GM12891 (cell line): Measurements from ENCODE around the gene ZNF638.
"Not testable (repeated sequence)": the region's sequence is repeated elsewhere in the genome, so short reads cannot be mapped to it uniquely, and the experiment has no call there.

Experiments
- DNase-seq: peaks from one replicate; pipeline ENCODE4 v3.0.0; 2011; ENCODE audit warnings: low spot score; ENCODE audit not compliant: insufficient read length
- FAIRE-seq: peaks from 2 replicates; lab custom pipeline; 2011; peaks lifted over from hg19 to GRCh38; lab: Jason Lieb, UNC
- PAX5 ChIP-seq: IDR thresholded peaks from 2 replicates; pipeline ENCODE4 v1.6.1; 2011; ENCODE audit warnings: low read length, moderate library complexity, mild to moderate bottlenecking; ENCODE audit not compliant: insufficient read depth, severe bottlenecking
- POLR2A ChIP-seq: IDR thresholded peaks from 2 replicates; pipeline ENCODE4 v1.6.1; 2011; ENCODE audit warnings: low read depth, low read length, control low read depth
- POLR2AphosphoS5 ChIP-seq: IDR thresholded peaks from 2 replicates; pipeline ENCODE4 v1.6.1; 2011; ENCODE audit warnings: low read depth, low read length, control low read depth
- POU2F2 ChIP-seq: IDR thresholded peaks from 2 replicates; pipeline ENCODE4 v1.6.1; 2011; ENCODE audit warnings: low read depth, mild to moderate bottlenecking, control low read depth, low read length, moderate library complexity
- SPI1 ChIP-seq: IDR thresholded peaks from 2 replicates; pipeline ENCODE4 v1.6.1; 2011; ENCODE audit warnings: low read depth, low read length, control low read depth
- TAF1 ChIP-seq: IDR thresholded peaks from 2 replicates; pipeline ENCODE4 v1.6.1; 2011; ENCODE audit warnings: low read depth, low read length, control low read depth

The ZNF638 gene

DNA sequence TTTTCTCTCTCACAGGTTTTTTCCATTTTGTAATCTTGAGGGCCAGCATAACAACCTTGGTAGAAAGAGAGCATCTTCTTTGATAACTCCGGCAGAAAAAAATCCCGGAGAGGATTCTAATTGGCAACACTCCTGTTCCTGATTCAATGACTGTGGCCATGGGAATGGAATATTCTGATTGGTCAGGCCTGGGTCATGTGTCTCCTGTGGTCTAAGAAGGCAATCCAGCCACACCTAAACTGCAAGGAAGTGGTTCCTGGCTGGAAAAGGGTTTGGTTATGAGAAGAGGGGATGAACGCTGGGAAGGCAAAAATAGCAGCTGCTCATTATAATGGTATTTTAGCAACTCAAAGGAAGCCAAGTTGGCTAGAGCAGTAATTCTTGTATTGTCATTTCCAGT is 24.8 kb upstream of the ZNF638 start:
- FAIRE-seq: no peak
- DNase-seq: no peak

DNA sequence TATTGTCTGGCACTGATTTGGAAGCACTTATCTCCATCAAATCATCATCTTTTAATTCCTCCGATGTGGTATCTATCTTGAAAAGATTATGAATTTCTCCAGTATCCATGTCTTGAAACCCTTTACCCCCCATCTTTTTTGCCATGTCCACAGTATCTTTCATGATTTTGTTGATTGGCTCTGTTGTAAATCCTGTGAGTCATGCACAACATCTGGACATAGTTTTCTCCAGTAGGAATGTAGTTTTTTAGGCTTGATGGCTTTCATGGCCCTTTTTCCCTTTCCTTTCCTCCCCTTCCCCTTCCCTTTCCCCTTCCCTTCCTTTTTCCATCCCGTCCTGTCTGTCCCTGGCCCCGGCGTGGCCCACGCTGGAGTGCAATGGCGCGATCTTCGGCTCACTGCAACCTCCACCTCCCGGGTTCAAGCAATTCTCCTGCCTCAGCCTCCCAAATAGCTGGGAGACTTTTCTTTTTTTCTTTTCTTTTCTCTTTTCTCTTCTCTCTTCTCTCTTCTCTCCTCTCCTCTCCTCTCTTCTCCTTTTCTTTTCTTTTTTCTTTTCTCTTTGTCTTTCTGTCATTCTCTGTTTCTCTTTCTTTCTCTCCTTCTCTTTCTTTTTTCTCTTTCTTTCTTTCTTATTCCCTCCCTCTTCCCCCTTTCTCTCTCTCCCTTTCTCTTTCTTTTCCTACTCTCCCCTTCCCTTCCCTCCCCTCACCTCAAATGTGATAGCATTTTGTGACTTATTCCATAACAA is 18.4 kb upstream of the ZNF638 start:
- DNase-seq (no peak), FAIRE-seq (no peak)
- TF ChIP-seq POU2F2 (no peak), POLR2AphosphoS5 (no peak), PAX5 (no peak), POLR2A (no peak), TAF1 (no peak), SPI1 (no peak)

More for the DNA sequence above, 24.8 kb upstream of the ZNF638 start:
- no peak for TF ChIP-seq PAX5
- TF ChIP-seq POLR2AphosphoS5: no peak
- TF ChIP-seq POLR2A: no peak
- no peak for TF ChIP-seq POU2F2
- TF ChIP-seq SPI1: no peak
- TF ChIP-seq TAF1: no peak

DNA sequence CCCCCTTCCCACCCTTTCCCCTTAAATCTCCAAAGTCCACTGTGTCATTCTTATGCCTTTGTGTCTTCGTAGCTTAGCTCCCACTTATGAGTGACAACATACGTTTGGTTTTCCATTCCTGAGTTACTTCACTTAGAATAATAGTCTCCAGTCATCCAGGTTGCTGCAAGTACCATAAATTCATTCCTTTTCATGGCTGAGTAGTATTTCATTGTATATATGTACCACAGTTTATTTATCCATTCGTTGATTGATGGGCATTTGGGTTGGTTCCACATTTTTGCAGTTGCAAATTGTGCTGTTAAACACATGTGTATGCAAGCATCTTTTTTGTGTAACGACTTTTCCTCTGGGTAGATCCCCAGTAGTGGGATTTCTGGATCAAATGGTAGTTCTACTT is 14.5 kb upstream of the ZNF638 start:
- FAIRE-seq (no peak), DNase-seq (no peak)
- no peak for TF ChIP-seq POU2F2
- TF ChIP-seq SPI1: no peak
- no peak for TF ChIP-seq PAX5
- no peak for TF ChIP-seq POLR2A
- TF ChIP-seq TAF1: no peak
- TF ChIP-seq POLR2AphosphoS5: no peak

DNA sequence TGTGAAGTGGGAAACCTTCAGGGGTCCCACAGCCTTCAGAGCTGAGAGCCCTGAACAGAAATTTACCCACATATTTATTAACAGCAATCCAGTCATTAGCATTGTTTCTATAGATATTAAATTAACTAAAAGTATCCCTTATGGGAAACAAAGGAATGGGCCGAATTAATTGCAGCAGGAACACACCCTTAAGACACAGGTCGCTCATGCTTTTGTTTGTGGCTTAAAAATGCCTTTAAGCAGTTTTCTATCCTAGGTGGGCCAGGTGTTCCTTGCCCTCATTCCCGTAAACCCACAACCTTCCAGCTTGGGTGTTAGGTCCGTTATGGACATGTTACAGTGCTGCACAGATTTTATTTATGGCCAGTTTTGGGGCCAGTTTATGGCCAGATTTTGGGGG is 13.7 kb upstream of the ZNF638 start:
- not testable (repeated sequence) for DNase-seq, FAIRE-seq

DNA sequence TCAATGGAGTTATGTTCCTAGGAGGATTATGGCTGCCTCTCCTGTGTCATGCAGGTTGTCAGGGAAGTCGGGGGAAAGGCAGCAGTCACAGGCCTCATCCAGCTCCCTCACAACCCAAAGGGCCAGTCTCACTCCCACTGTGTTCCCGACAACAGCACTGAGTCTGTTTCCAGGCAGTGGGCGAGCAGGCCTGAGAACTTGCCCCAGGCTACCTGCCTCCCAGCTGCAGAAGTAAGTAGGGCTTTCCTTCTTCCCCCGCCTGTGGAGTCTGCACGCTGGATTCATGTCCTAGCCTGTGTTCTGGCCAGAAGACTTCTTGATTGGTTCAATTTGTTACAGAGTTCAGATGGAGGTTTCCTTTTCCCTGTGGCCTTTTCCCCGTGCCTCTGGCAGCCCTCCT is 8.2 kb upstream of the ZNF638 start:
- no peak for DNase-seq
- FAIRE-seq: no peak
- TF ChIP-seq POLR2A: no peak

DNA sequence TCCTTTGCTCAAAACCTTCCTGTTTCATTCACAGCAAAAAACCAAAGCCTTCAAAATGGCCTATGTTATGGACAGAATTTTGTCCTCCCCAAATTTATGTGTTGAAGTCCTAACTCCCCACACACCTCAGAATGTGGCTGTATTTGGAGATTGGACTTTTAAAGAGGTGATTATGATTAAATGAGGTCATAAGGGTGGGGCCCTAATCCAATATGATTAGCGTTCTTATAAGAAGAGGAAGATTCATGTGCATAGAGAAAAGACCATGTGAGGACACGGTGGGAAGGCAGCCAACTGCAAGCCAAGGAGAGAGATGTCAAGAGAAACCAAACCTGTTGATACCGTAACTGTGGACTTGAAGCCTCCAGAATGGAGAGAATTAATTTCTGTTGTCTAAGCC is 4.6 kb upstream of the ZNF638 start:
- DNase-seq: no peak
- no peak for FAIRE-seq
- no peak for TF ChIP-seq TAF1

DNA sequence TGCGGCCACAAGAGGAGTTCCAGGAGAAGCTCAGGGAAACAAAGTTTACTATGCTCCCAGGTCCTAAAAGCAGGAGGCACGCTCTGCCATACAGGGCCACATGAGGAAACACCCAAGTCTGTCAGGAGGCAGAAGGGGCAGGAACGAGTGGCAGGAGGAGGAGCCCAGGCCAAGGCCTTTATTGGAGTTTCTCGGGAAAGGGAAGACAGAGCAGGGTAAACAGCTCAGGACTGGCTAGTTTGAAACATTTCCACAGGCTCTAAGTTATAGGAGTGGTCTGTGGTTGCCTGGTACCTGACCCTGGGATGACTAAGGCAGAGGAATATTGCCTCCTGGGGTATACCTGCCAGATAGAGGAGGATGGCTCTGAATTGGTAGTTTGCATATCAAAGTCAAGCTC is 3.7 kb upstream of the ZNF638 start:
- DNase-seq (no peak), FAIRE-seq (no peak)
- TF ChIP-seq TAF1: no peak
- TF ChIP-seq POLR2A: no peak
- no peak for TF ChIP-seq POU2F2
- no peak for TF ChIP-seq POLR2AphosphoS5
- TF ChIP-seq SPI1: no peak
- TF ChIP-seq PAX5: no peak

DNA sequence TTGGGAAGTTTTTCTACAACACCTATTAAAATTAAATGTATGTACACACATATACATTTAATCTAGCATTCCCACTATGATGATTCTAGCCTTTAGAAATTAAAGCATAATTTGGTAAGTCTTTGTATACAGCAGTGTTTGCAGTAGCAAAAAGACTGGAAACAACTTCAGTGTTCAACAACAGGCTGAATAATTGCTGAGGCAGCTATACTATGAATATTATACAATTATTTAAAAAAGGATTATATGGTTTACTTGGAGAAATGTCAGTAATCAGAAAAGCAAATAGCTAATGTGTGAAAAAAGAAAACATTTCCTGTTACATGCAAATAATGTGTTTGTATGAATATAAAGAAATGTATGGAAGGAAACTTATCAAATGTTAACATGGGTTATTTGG is 1.4 kb upstream of the ZNF638 start:
- no peak for FAIRE-seq
- no peak for TF ChIP-seq SPI1
- no peak for TF ChIP-seq POLR2AphosphoS5
- no peak for TF ChIP-seq TAF1
- no peak for TF ChIP-seq POLR2A
- no peak for TF ChIP-seq PAX5
- no peak for TF ChIP-seq POU2F2
- DNase-seq: no peak

DNA sequence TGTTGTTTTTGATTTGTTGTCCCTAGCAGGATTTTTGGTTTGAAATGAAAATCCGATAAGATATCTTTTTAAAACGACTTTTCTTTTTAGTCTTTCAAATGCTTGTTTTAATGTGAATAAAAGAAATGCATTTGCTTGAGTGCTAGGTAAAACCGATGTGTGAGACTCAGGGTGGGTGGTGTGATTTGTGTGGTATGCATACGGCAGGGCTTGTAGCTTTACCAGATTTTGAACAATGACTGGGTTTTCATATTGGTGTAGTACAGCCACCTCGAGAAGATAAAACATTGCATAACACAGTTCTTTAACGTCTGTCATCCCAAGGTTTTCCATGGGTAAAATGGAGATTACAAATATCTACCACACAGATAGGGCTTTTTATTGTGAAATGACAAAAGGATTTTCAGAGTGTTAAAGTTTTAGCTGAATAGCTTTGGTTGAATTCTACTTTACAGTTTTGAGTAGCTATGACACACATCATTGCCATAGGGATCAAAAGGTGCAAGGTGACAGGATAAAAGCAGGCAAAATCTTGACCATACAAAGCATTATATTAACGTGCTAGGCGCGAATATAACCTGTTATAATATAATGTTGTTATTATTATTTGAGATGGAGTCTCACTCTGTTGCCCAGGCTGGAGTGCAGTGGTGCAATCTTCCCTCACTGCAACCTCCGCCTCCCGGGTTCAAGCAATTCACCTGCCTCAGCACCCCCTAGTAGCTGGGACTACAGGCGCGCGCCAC is 824 bp upstream of the ZNF638 start:
- TF ChIP-seq SPI1: no peak
- no peak for TF ChIP-seq POU2F2
- TF ChIP-seq TAF1: no peak
- TF ChIP-seq PAX5: no peak
- TF ChIP-seq POLR2A: no peak
- no peak for TF ChIP-seq POLR2AphosphoS5
- no peak for FAIRE-seq
- DNase-seq: no peak

DNA sequence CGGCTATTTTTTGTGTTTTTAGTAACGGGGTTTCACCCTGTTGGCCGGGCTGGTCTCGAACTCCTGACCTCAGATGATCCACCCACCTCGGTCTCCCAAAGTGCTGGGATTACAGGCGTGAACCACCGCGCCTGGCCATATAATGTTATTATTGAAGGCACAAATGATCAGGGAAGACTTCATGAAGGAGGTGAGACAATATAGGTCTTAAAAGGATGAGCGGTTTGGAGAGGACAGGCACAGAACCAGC is 326 bp upstream of the ZNF638 start:
- FAIRE-seq: peak; percentile 33
- not testable (repeated sequence) for DNase-seq

DNA sequence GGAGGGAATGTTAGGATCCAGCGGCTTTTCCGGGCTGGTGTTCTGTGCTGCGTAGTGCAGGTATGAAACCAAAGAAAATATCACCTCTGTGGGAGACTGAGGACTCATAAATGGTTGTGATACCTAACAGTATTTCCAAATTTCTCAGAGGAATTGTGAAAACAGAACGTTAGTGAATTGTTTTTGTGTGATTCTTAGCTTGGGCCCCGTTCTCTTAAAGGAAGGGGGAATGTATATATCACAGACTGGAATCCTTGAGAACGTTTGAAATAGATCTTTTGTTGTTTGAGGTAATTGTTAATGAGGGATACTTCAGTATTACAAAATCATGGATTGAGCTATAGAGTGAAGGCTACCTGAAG is 834 bp downstream of the ZNF638 start:
- no peak for DNase-seq
- no peak for FAIRE-seq
- TF ChIP-seq POU2F2 (no peak), POLR2A (no peak), PAX5 (no peak), TAF1 (no peak), POLR2AphosphoS5 (no peak), SPI1 (no peak)
